H1 (cell line): Measurements from ENCODE around the gene ZNF407. TPM values are rescaled to one million over a fixed set of nuclear protein-coding genes. Genes with fewer than 3 reads are reported as not detected.

ENCODE experiments used
- SP2 ChIP-seq: IDR thresholded peaks from 2 replicates; pipeline ENCODE4 v1.6.1; 2012; ENCODE audit warnings: mild to moderate bottlenecking, low read length, inconsistent platforms
- polyA plus RNA-seq, 7 experiments: library from polyadenylated mRNA; depleted of rRNA in 3 of 7; stranded (reverse) in 5 of 7; unstranded in 2 of 7; fragments of >200 nt in 5 of 7; fragments of 200-250 nt in 2 of 7; gene quantifications; 1 replicate in 5 of 7; 2 replicates in 1 of 7; 4 replicates in 1 of 7; pipeline versions ENCODE4 v1.2.1 to v1.2.3, GENCODE V29; 2011 to 2013; ENCODE audit warnings: missing spikeins in 2 of 7, mixed read lengths in 2 of 7
- total RNA-seq: library from RNA; stranded (reverse); fragmentation: NEBNext Ultra II Directional; extraction: Animal tissue kit (Norgen Biotek cat#: 25700); gene quantifications from 2 replicates; pipeline ENCODE4 v1.2.1, GENCODE V29; 2021

The ZNF407 gene
- total and polyA plus RNA-seq, 2 of the 8 experiments (the other 6 are each of a cell fraction or from before 2014, with no cell fraction given), result 1.5 to 6.8 TPM

- no peak for TF ChIP-seq SP2
- TF ChIP-seq, all 59 proteins: peak for 0
Measured at GRCh38 chr18:74870950-74871349, 273.3 kb downstream of the ZNF407 start (continued).
